ACC112 (cell line): ENCODE measurements around the gene AGBL5.

Source experiments
- H2AFZ ChIP-seq: fragments of 200-600 bp; sonication (generic); one replicate; pipeline ENCODE4 v1.6.0; 2017; ENCODE audit warnings: antibody characterized with exemption, low read length; ENCODE audit not compliant: unreplicated experiment
- H3K27ac ChIP-seq: fragments of 200-600 bp; sonication (generic); 2 replicates; pipeline ENCODE4 v1.5.1; 2014; ENCODE audit warnings: low read depth, mild to moderate bottlenecking, antibody characterized with exemption, low read length, moderate library complexity
- H3K27me3 ChIP-seq: fragments of 200-600 bp; sonication (generic); 2 replicates; pipeline ENCODE4 v1.6.1; 2014; ENCODE audit warnings: mild to moderate bottlenecking, antibody characterized with exemption, low read length, moderate library complexity, mixed read lengths; ENCODE audit not compliant: insufficient read depth
- H3K36me3 ChIP-seq: fragments of 200-600 bp; sonication (generic); 2 replicates; pipeline ENCODE4 v1.6.1; 2016; ENCODE audit warnings: mild to moderate bottlenecking, antibody characterized with exemption, low read length, moderate library complexity, mixed read lengths; ENCODE audit not compliant: insufficient read depth
- H3K4me1 ChIP-seq: fragments of 200-600 bp; sonication (generic); one replicate; pipeline ENCODE4 v1.6.1; 2016; ENCODE audit warnings: low read length, mixed read lengths; ENCODE audit not compliant: insufficient read depth, unreplicated experiment, control insufficient read depth
- H3K4me3 ChIP-seq: fragments of 200-600 bp; sonication (generic); 2 replicates; pipeline ENCODE4 v1.5.1; 2014; ENCODE audit warnings: mild to moderate bottlenecking, low read depth, low read length
- H3K79me2 ChIP-seq: fragments of 200-600 bp; sonication (generic); one replicate; pipeline ENCODE4 v1.6.0; 2016; ENCODE audit warnings: low read length; ENCODE audit not compliant: control insufficient read depth, unreplicated experiment, insufficient read depth

The AGBL5 gene

DNA sequence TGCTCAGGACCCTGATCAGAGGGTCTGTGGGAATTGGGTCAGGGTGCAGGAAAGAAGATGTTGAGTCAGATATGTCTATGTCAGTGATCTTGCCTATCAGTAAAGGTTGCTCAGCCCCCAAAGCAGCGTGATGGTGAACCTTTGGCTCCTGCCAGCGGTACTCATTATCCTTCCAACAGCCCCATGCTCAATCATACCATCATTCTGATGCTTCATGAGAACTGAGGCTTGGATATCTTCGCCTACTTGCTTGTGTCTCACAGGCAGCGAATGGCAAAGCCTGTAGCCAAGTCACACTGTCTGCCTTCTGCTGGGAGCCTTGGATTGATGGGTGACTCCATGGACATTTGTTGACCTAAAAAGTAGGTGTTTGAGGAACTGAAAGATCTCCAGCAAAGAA is 37.7 kb upstream of the AGBL5 start:
- Histone ChIP-seq H3K4me1 (peaks cover 44% of the 10 kb centered on the region), H3K27me3 (no peaks in the 10 kb centered on the region), H3K27ac (no peak overlapping the region), H3K36me3 (no peaks in the 10 kb centered on the region), H3K79me2 (no peaks in the 10 kb centered on the region), H2AFZ (no peak overlapping the region), H3K4me3 (no peak overlapping the region)

- no peaks in the 10 kb centered on the region for H3K27me3 ChIP-seq
- H2AFZ ChIP-seq: no peak overlapping the region
- peak overlapping the region; percentile 92 for H3K27ac ChIP-seq
- no peak overlapping the region for H3K4me3 ChIP-seq
- H3K79me2 ChIP-seq: no peaks in the 10 kb centered on the region
- peaks cover 39% of the 10 kb centered on the region for H3K4me1 ChIP-seq
- no peaks in the 10 kb centered on the region for H3K36me3 ChIP-seq
Measured at GRCh38 chr2:27014771-27015433, 36.6 kb upstream of the AGBL5 start.

GRCh38 chr2:27016801-27017325 is 34.6 kb upstream of the AGBL5 start:
- no peak overlapping the region for H2AFZ ChIP-seq
- no peaks in the 10 kb centered on the region for H3K36me3 ChIP-seq
- 0 out of 2 replicates have a peak overlapping the region, but pooled peaks have one; percentile 92 for H3K27ac ChIP-seq
- no peaks in the 10 kb centered on the region for H3K79me2 ChIP-seq
- no peaks in the 10 kb centered on the region for H3K27me3 ChIP-seq
- peaks cover 45% of the 10 kb centered on the region for H3K4me1 ChIP-seq
- H3K4me3 ChIP-seq: no peak overlapping the region

GRCh38 chr2:27018142-27018541 is 33.3 kb upstream of the AGBL5 start:
- no peaks in the 10 kb centered on the region; the same call in 1 of the 2 replicates for H3K36me3 ChIP-seq
- H3K79me2 ChIP-seq: no peaks in the 10 kb centered on the region
- H3K4me3 ChIP-seq: no peak overlapping the region
- no peak overlapping the region for H2AFZ ChIP-seq
- no peak overlapping the region for H3K27ac ChIP-seq
- no peaks in the 10 kb centered on the region for H3K27me3 ChIP-seq
- H3K4me1 ChIP-seq: peaks cover 37% of the 10 kb centered on the region

DNA sequence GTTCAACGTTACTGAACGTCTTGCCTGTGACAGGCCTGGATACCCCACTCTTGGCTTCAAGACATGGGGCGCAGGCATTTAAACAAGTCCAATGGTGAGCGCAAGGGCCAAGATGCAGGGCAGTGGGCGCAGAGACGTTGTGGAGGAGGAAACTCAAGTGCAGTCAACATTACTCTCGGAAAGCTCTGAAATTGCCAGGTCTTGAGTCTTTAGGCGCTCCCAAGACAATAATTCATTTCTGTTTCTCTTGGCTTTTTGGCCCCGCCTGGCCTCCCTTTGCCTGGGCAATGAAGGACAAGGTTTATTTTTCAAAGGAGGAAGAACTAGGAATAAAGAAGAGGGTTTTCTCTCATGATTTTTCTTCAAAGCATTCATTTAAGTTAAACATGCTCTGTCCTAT is 32.0 kb upstream of the AGBL5 start:
- Histone ChIP-seq H3K36me3 (no peaks in the 10 kb centered on the region; the same call in 1 of the 2 replicates), H3K4me3 (no peak overlapping the region), H3K27ac (no peak overlapping the region), H2AFZ (no peak overlapping the region), H3K4me1 (peaks cover 36% of the 10 kb centered on the region), H3K79me2 (no peaks in the 10 kb centered on the region), H3K27me3 (no peaks in the 10 kb centered on the region)

DNA sequence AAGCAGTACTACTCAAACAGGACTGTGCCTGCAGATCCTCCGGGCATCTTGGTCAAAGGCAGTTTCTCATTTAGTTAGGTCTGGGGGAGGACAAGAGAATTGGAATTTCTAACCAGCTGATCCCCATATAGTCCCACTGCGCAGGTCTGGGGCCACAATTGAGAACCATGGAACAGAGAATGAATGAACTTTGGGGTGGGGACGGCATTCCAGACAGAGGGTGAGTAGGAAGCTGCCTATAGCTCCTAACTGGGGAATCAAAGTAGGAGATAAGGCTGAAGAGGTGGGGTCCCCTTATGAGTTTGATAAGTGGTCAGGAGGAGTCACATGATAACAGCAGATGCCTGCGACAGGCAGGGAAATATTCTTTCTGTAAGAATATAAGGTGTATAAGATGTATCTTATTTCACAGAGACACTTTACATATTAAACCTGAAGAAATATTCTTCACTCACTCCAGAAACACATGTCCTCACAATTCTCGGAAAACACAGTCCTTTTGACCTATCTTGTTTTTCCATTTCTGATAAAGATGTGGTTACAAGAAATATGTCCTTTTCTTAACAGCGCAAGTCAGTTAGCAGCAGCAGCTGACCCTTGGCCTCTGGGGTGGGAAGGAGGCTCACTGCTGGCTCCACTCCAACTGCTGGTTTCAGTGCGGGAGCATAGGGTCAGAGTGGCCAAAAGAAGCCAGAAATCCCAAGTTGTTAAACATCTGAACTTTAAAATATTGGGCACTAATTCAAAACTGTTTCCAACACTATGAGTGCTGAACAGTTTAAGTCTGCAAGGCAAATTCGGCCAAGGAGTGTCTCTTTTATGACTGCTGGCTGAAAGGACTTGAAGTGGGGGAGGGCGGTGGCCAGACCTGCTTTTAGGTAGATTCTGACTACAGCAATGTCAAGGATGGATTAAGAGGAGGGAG is 31.3 kb upstream of the AGBL5 start:
- Histone ChIP-seq H3K36me3 (no peaks in the 10 kb centered on the region; the same call in 1 of the 2 replicates), H2AFZ (no peak overlapping the region), H3K79me2 (no peaks in the 10 kb centered on the region), H3K4me1 (peaks cover 33% of the 10 kb centered on the region), H3K27me3 (no peaks in the 10 kb centered on the region), H3K4me3 (no peak overlapping the region), H3K27ac (no peak overlapping the region)

- Histone ChIP-seq H3K36me3 (no peaks in the 10 kb centered on the region; the same call in 1 of the 2 replicates), H2AFZ (no peak overlapping the region), H3K27me3 (no peaks in the 10 kb centered on the region), H3K27ac (no peak overlapping the region), H3K4me3 (no peak overlapping the region), H3K4me1 (peaks cover 22% of the 10 kb centered on the region), H3K79me2 (no peaks in the 10 kb centered on the region)
Measured at GRCh38 chr2:27021253-27022049, 30.0 kb upstream of the AGBL5 start.

- no peak overlapping the region for H2AFZ ChIP-seq
- peaks cover 18% of the 10 kb centered on the region for H3K4me1 ChIP-seq
- no peaks in the 10 kb centered on the region for H3K27me3 ChIP-seq
- no peak overlapping the region for H3K27ac ChIP-seq
- peaks cover 10% of the 10 kb centered on the region for H3K79me2 ChIP-seq
- no peak overlapping the region for H3K4me3 ChIP-seq
- H3K36me3 ChIP-seq: no peaks in the 10 kb centered on the region; the same call in 1 of the 2 replicates
Measured at GRCh38 chr2:27023740-27024139, 27.7 kb upstream of the AGBL5 start.

- Histone ChIP-seq H3K27me3 (no peaks in the 10 kb centered on the region), H3K36me3 (no peaks in the 10 kb centered on the region; the same call in 1 of the 2 replicates), H2AFZ (no peak overlapping the region), H3K4me3 (no peak overlapping the region), H3K4me1 (peaks cover 19% of the 10 kb centered on the region), H3K27ac (no peak overlapping the region), H3K79me2 (peaks cover 10% of the 10 kb centered on the region)
Measured at GRCh38 chr2:27024188-27024587, 27.3 kb upstream of the AGBL5 start.

- Histone ChIP-seq H3K79me2 (peaks cover 10% of the 10 kb centered on the region), H3K27ac (no peak overlapping the region), H3K27me3 (no peaks in the 10 kb centered on the region), H3K36me3 (no peaks in the 10 kb centered on the region; the same call in 1 of the 2 replicates), H3K4me1 (peaks cover 22% of the 10 kb centered on the region), H2AFZ (no peak overlapping the region), H3K4me3 (no peak overlapping the region)
Measured at GRCh38 chr2:27024812-27025211, 26.7 kb upstream of the AGBL5 start.
